IPS-18c (cell line): Measurements from ENCODE around the gene ZBTB7C.

Source experiments
- H3K4me3 ChIP-seq: 2 replicates; pipeline ENCODE4 v1.7.0; 2013; ENCODE audit warnings: low read depth, mild to moderate bottlenecking, low read length, moderate library complexity; ENCODE audit not compliant: insufficient read depth
- H3K9me3 ChIP-seq: one replicate; pipeline ENCODE4 v1.6.1; 2013; ENCODE audit warnings: mild to moderate bottlenecking, low read length, moderate library complexity; ENCODE audit not compliant: control insufficient read depth, insufficient read depth

Gene ZBTB7C

DNA sequence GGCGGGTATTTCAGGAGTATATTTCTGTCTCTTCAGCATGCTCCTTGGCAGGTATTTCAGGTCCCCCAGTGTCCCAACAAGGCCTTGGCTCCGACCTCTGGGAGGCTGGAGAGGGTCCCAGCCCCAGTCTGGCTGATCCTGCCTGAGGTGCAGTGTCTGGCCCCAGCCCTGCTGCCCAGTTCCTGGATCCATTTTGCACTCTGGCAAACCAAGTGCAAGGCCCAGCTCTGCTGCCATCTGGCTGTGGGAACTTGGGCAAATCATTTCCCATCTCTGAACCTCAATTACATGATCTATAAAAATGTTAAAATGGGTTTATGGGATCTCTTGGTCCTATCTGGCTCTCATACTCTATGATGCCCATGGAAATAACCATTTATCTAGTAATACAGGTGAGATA, 63.6 kb downstream of the ZBTB7C start:
- Histone ChIP-seq H3K9me3 (no peaks in the 10 kb centered on the region), H3K4me3 (no peak overlapping the region)

GRCh38 chr18:48342581-48342980, 66.6 kb downstream of the ZBTB7C start:
- Histone ChIP-seq H3K4me3 (no peak overlapping the region), H3K9me3 (no peaks in the 10 kb centered on the region)

- no peak overlapping the region for H3K4me3 ChIP-seq
- H3K9me3 ChIP-seq, result no peaks in the 10 kb centered on the region
Observed at GRCh38 chr18:48342125-48342524, 67.1 kb downstream of the ZBTB7C start.

GRCh38 chr18:48340560-48340959, 68.6 kb downstream of the ZBTB7C start:
- no peak overlapping the region for H3K4me3 ChIP-seq
- no peaks in the 10 kb centered on the region for H3K9me3 ChIP-seq

GRCh38 chr18:48339692-48340091, 69.5 kb downstream of the ZBTB7C start:
- H3K4me3 ChIP-seq, result no peak overlapping the region

GRCh38 chr18:48338915-48339314, 70.3 kb downstream of the ZBTB7C start:
- Histone ChIP-seq H3K9me3 (no peaks in the 10 kb centered on the region), H3K4me3 (no peak overlapping the region)

More at GRCh38 chr18:48339692-48340091, 69.5 kb downstream of the ZBTB7C start:
- H3K9me3 ChIP-seq, result no peaks in the 10 kb centered on the region

GRCh38 chr18:48337053-48337452, 72.1 kb downstream of the ZBTB7C start:
- no peaks in the 10 kb centered on the region for H3K9me3 ChIP-seq
- no peak overlapping the region for H3K4me3 ChIP-seq

- H3K4me3 ChIP-seq, result no peak overlapping the region
Observed at GRCh38 chr18:48336332-48336731, 72.9 kb downstream of the ZBTB7C start.

GRCh38 chr18:48335829-48336228, 73.4 kb downstream of the ZBTB7C start:
- no peaks in the 10 kb centered on the region for H3K9me3 ChIP-seq
- no peak overlapping the region for H3K4me3 ChIP-seq

More at GRCh38 chr18:48336332-48336731, 72.9 kb downstream of the ZBTB7C start:
- H3K9me3 ChIP-seq, result no peaks in the 10 kb centered on the region

DNA sequence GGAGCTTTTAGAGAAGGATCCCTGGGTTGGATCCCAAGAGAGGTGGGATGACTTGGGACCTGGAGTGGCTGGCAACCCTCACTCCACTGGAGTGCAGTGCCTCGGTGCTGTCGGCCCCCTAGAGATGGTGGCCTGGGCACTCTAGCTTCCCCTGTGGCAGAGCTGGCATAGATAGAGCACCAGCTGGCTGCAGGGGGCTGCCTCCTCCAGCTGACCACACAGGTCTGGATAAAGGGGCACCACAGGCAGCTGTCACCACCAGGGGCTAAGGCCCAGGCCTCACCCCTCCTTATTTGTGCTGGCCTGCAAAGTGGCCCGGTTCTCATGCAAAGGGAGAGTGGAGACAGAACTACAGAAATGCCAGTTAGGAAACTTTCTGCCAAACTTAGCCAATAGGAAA, 74.3 kb downstream of the ZBTB7C start:
- Histone ChIP-seq H3K4me3 (no peak overlapping the region), H3K9me3 (no peaks in the 10 kb centered on the region)

GRCh38 chr18:48333563-48333962, 75.6 kb downstream of the ZBTB7C start:
- H3K4me3 ChIP-seq, result no peak overlapping the region

DNA sequence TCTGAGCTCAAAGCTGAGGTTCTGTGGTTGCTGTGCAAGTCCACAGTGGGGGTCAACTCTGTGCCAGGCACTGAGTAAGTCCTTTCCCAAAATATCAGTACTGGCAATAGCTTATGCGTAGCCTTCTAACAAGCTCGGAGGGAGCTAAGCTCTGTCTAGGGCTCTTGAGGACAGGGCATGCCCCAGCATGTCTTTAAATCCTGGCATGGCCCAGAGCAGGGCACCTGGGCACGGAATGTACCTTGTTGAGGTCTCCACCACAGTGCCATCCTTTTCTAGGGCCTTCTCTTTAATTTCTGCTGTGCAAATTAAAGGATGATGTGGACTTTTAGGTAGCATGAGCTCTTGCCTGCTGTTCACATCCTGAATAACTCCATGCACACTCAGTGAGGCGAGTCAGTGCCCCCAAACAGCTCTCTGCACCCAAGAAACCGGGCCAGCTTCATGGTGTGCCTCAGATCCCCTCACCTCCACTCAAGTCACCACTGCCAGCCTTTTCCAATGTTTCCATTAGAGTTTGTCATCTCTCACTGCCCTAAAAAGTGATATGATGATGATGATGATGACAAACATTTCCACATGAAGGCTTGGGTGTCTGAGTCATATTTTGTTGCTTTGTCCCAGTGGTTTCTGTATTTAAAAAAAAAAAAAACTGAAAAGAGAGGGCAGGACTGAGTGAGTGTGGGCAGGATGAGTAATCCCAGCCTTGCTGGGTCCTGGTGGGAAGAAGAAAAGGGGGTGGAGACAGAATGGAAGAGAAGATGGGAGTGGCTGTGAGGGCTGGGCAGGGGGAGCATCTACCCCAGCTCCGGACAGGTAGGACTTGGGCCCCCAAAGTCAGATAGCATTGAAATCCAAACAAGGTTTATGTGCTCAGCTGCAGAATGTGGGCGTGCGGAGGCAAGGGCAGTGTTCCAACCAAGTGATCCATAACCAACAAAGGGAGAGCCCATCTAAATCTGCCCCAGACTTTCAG, 78.9 kb downstream of the ZBTB7C start:
- Histone ChIP-seq H3K9me3 (no peaks in the 10 kb centered on the region), H3K4me3 (no peak overlapping the region)

More at GRCh38 chr18:48333563-48333962, 75.6 kb downstream of the ZBTB7C start:
- H3K9me3 ChIP-seq, result no peaks in the 10 kb centered on the region

DNA sequence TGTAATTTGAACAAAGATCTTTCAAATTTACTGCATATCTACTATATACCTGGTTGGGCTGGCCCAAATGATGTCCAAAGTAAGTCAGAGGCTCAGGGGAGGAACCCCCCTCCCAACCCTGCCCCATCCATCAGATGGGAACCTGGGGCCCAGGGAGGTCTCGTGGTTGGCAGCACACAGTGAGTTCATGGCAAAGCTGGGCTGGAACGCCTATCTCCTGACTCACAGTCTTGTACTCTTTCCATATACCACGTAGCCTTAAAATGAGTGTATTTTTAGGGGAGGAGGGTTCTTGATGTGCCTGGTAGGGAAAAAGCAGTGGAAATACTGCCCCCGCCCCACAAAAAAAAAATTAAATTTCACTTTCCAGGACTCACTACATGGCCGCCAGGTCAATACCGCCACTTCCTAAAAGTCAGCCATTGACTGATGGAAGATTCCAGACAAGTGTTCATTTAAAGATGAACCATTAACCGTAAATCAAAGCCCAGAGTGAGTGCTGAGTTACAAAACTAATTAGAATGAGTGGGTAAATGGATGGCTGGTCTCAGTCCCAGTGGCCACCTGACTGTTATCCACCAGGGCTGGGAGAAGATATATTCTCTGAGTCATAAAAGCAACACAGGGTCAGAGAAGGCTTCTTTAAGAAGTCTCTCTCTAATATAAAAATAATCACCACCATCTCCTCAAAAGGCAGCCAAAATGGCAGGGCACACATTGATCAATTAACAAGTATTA, 80.5 kb downstream of the ZBTB7C start:
- no peak overlapping the region for H3K4me3 ChIP-seq
- no peaks in the 10 kb centered on the region for H3K9me3 ChIP-seq

DNA sequence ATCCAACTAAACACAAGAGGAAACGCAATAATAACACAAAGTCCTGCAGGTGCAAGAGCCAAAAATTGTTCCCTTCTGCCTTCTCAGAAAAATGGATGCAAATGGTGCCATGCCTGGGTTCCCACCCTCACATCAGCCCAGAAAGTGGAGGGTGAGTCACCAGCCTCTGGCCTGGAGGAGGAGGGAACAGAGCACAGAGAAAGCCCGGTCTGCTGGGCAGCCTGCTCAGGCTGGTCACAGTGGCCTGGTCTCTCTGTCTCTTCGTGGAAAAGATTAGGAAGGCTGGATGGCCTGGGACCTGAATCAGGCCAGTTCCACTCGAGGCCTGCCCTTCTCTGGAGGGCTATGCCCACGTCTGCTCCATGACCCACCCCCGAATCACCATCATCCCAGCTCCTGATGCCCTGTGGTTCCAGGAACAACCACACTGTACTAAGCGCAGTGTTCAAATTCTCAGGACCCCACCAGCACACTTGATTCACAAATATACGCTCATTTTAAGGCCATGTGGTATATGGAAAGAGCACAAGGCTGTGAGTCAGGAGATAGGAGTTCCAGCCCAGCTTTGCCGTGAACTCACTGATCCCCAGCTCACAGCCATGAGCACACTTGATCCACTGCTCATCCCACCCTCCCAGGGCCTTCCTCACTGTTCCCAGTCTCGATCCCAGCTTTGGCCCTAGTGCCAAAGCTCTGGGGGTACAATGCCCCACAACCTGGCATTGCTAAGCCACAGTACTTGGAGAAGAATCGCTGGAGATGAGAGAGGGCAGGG, 82.1 kb downstream of the ZBTB7C start:
- no peaks in the 10 kb centered on the region for H3K9me3 ChIP-seq
- no peak overlapping the region; the same call in 1 of the 2 replicates for H3K4me3 ChIP-seq

DNA sequence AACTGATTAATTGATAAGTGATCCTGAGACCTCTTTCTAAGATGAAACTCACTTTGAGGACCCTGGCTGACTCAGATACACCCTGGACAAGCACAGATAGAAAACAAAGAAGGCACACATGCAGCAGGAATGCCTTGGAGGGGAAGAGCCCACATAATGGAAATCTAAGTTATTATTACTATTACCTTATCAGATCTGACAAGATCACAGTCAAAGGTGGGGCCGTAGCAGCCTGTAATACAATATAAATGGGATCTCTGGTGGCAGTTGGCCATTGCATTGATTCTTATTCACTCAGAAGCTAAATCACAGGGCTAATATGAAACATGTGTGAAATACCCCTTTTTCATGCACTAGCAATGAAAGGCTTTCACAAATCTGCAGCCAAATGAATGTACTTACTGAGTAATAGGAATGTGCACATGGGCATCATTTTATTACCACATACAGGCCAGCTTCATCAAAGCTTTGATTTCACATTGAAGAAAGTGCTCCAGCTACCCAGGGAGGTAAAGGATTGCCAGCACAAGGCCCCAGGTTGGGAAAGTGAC, 84.0 kb downstream of the ZBTB7C start:
- no peak overlapping the region for H3K4me3 ChIP-seq
- H3K9me3 ChIP-seq, result no peaks in the 10 kb centered on the region

DNA sequence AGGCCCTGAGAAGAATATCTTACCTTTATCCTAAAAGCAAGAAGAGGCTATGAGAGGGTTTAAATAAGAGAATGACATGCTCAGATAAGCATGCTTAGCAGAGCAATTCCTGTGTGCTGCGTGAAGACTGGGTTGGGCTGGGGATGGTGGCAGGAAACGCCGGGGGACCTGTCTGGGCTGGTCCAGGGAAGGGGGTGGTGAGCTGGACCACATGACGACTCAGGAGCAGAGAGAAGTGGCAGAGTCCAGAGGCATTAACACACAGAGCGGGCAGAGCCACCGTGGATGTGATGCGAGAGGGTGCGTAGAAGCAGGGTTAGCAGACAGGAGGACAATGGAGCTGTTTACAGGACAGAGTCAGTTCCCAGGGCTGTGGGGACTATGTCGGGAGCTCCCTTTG, 84.5 kb downstream of the ZBTB7C start:
- H3K9me3 ChIP-seq, result no peaks in the 10 kb centered on the region
- H3K4me3 ChIP-seq, result no peak overlapping the region

DNA sequence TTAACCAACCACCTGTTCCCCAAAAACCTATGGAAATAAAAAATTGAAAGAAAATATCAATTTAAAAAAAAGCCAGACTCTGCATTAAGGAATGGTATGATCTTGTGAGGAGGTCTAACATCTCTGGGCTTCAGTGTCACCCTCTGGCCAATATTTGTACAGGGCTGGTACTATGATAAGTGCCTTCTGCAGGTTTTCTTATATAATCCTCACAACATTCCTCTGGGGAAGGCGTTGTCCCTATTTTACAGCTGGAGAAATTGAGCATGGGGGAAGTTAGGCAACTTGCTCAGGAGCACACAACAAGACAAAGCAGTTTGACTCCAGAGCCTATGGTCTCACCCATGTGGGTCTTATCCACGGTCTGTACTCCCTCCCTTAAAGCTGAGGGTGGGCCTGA, 86.0 kb downstream of the ZBTB7C start:
- Histone ChIP-seq H3K4me3 (no peak overlapping the region), H3K9me3 (no peaks in the 10 kb centered on the region)
